Stimulated activated CD4-positive, alpha-beta T cell treated with anti-CD3 and anti-CD28 coated beads, TNF-alpha, amount 100 ng/mL, for 4 hours (primary cell): ENCODE results near the gene POU4F3.
"Not testable (repeated sequence)": the region's sequence is repeated elsewhere in the genome, so short reads cannot be mapped to it uniquely, and the experiment has no call there.

Experiments used
- DNase-seq, 3 experiments: peaks; one replicate each; pipeline ENCODE4 v3.0.0-alpha.2; 2020; ENCODE audit warnings: low read depth in 3 of 3

Gene POU4F3

GRCh38 chr5:146338774-146339714 lies at the start of gene POU4F3:
TSS of gene POU4F3 (plus strand) at chr5:146338839. CDS start at chr5:146339113, 274 bp downstream.
- DNase-seq: no peak

- no peak for DNase-seq
Observed at GRCh38 chr5:146290318-146290717, 48.3 kb upstream of the POU4F3 start.

- no peak for DNase-seq
Observed at GRCh38 chr5:146291421-146292074, 47.1 kb upstream of the POU4F3 start.

GRCh38 chr5:146296245-146296644 lies 42.4 kb upstream of the POU4F3 start:
- no peak for DNase-seq

- not testable (repeated sequence) for DNase-seq
Observed at GRCh38 chr5:146298920-146299319, 39.7 kb upstream of the POU4F3 start.

- no peak for DNase-seq
Observed at GRCh38 chr5:146301626-146302025, 37.0 kb upstream of the POU4F3 start.

GRCh38 chr5:146302406-146302805 lies 36.2 kb upstream of the POU4F3 start:
- no peak for DNase-seq

- no peak for DNase-seq
Observed at GRCh38 chr5:146306838-146307237, 31.8 kb upstream of the POU4F3 start.

- DNase-seq: no peak
Observed at GRCh38 chr5:146307796-146308195, 30.8 kb upstream of the POU4F3 start.

GRCh38 chr5:146310540-146310939 lies 28.1 kb upstream of the POU4F3 start:
- no peak for DNase-seq

GRCh38 chr5:146311278-146311677 lies 27.4 kb upstream of the POU4F3 start:
- no peak for DNase-seq

- no peak for DNase-seq
Observed at GRCh38 chr5:146313027-146313426, 25.6 kb upstream of the POU4F3 start.

- DNase-seq: no peak
Observed at GRCh38 chr5:146321571-146321970, 17.1 kb upstream of the POU4F3 start.

- no peak for DNase-seq
Observed at GRCh38 chr5:146327257-146327870, 11.3 kb upstream of the POU4F3 start.

GRCh38 chr5:146327989-146328388 lies 10.7 kb upstream of the POU4F3 start:
- DNase-seq: no peak

- no peak for DNase-seq
Observed at GRCh38 chr5:146329697-146330096, 8.9 kb upstream of the POU4F3 start.

- DNase-seq: no peak
Observed at GRCh38 chr5:146331423-146331822, 7.2 kb upstream of the POU4F3 start.

GRCh38 chr5:146334074-146334533 lies 4.5 kb upstream of the POU4F3 start:
- DNase-seq: no peak

GRCh38 chr5:146336197-146336596 lies 2.4 kb upstream of the POU4F3 start:
- no peak for DNase-seq

GRCh38 chr5:146337264-146337904 lies 1.3 kb upstream of the POU4F3 start:
- DNase-seq: no peak

GRCh38 chr5:146337928-146338327 lies 711 bp upstream of the POU4F3 start:
- DNase-seq: no peak

- DNase-seq: no peak
Observed at GRCh38 chr5:146339715-146340259, 1.1 kb downstream of the POU4F3 start.
